HepG2 (cell line): ENCODE results near the gene WLS.

ENCODE experiments used
- ATF2 ChIP-seq: sonication (generic); formaldehyde crosslinking; IDR thresholded peaks from 2 replicates; pipeline ENCODE4 v1.4.0; 2020; ENCODE audit warnings: missing genetic modification reagents
- BRD4 ChIP-seq: sonication (generic); formaldehyde crosslinking; IDR thresholded peaks from 2 replicates; pipeline ENCODE4 v1.4.0; 2020; ENCODE audit warnings: missing genetic modification reagents
- KLF6 ChIP-seq: IDR thresholded peaks from 2 replicates; pipeline ENCODE4 v1.8.0; 2016; ENCODE audit warnings: missing biosample characterization, missing genetic modification reagents

- TF ChIP-seq ATF2 = no peak
- TF ChIP-seq KLF6 (CRISPR knock-in tag) = no peak
- TF ChIP-seq BRD4 (CRISPR knock-in tag) = no peak
Measured at GRCh38 chr1:68112835-68113243, 119.5 kb downstream of the WLS start.
